GM18867 (cell line): Measurements from ENCODE around the gene AFP.

Experiments used
- ATAC-seq: cut with Tn5 transposase; IDR thresholded peaks from one replicate; pipeline ENCODE4 v1.9.1; 2021; ENCODE audit warnings: mild to moderate bottlenecking, moderate library complexity; ENCODE audit not compliant: unreplicated experiment

The AFP gene

DNA sequence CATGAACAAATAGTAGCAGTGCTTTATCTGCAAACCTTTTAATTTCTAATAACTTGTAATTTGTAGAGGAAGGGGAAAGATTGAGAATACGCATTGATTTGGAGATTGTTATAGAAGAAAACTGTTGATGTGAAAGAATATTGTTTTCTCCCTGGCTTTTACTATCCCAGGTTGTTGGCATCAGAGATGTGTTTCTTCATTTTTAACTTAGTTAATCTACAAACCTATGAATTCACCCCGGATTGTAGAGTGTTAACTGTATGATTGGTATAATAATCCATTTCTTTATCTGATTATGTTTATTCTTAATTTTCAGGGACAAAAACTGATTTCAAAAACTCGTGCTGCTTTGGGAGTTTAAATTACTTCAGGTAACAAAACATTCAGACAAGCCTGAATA, 18.9 kb downstream of the AFP start:
- ATAC-seq: no peak

- ATAC-seq: no peak
Measured at GRCh38 chr4:73456177-73457022, 20.4 kb downstream of the AFP start.

GRCh38 chr4:73458184-73459047, 22.4 kb downstream of the AFP start:
- ATAC-seq: no peak

DNA sequence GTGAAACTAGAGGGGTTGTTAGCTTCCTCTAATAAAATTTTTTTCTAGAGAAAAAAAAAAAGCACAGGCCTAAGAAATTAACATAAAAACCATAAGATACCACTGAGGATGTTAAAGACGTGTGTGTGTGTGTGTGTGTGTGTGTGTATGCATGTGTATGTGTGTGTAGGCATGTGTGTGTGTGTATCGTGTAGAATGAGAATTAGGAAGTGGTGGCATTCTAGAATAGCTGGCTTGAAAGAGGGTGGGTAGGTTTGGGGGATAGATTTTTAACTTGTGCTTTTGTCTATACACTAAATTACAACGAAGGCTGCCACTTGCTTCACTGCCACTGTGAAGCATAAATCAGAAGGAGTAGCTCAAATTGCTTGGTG, 23.0 kb downstream of the AFP start:
- ATAC-seq: no peak

DNA sequence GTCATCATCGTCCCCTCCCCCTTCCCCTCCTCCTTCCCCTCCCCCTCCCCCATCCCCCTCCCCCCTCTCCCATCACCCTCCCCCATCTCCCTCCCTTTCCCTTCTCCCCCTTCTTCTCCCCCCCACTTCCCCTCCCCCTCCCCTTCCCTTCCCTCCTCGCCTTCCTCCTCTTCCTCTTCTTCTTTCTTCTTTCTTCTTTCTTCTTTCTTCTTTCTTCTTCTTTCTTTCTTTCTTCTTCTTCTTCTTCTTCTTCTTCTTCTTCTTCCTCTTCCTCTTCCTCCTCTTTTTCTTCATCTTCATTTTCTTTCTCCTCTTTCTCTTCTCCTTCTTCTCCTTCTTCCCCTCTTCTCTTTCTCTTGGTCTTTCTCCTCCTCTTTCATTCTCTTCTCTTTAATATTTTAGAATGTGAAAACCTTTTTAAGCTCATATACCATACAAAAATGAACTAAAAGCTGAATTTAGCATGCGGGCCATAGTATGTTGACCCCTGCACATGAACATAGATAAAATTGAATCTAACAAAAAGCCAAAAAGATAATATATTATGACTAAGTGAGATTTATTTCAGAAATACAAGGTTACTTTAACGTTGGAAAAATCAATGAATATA, 25.0 kb downstream of the AFP start:
- no peak for ATAC-seq

GRCh38 chr4:73468170-73468569, 32.1 kb downstream of the AFP start:
- ATAC-seq: no peak

GRCh38 chr4:73470728-73471127, 34.7 kb downstream of the AFP start:
- no peak for ATAC-seq

GRCh38 chr4:73477176-73477575, 41.2 kb downstream of the AFP start:
- no peak for ATAC-seq

GRCh38 chr4:73479323-73479722, 43.3 kb downstream of the AFP start:
- ATAC-seq: no peak

DNA sequence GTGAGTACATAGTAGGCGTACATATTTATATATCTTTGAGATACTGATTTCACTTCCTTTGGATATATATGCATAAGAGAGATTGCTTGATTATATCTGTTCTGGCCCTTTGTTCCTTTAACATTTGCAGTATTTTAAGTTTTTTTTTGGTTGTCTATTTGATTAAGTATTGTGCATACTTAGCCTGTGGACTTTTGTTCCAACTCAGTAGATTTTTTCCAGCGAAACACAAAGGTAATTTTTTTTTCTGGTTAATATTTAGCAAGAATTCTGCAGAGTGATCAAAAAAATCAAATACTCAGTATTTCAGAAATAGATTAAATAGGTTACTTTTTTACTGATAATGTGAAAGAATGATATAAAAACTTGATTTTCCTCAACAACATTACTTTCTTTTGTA, 45.3 kb downstream of the AFP start, which contains the start of gene AFM:
TSS of gene AFM (plus strand) at position 388 of the 400 bp plus-strand sequence. CDS start 31 bp downstream, outside the sequence.
- no peak for ATAC-seq

GRCh38 chr4:73485085-73485484, 49.1 kb downstream of the AFP start:
- no peak for ATAC-seq

GRCh38 chr4:73485596-73485995, 49.6 kb downstream of the AFP start:
- no peak for ATAC-seq

- no peak for ATAC-seq
Measured at GRCh38 chr4:73486497-73486896, 50.5 kb downstream of the AFP start.

DNA sequence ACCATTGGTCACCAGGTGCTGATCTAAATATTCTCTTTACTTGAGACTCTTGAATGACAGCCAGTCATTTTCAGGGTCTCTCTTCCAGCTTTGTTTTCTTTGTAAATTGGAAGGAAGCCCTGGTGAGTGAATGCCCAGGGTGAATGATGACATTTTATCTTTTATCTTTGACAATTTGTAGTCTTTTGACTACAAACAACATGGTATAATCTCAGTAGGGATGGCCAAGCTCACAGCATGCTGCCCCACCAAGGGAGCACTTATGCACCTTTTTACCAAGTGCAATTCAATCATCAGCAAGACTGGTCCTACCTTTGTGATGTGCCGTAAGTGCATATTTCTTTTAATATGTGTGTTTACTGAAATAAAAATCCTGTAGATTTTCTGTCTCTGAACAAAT, 51.2 kb downstream of the AFP start:
- ATAC-seq: no peak

DNA sequence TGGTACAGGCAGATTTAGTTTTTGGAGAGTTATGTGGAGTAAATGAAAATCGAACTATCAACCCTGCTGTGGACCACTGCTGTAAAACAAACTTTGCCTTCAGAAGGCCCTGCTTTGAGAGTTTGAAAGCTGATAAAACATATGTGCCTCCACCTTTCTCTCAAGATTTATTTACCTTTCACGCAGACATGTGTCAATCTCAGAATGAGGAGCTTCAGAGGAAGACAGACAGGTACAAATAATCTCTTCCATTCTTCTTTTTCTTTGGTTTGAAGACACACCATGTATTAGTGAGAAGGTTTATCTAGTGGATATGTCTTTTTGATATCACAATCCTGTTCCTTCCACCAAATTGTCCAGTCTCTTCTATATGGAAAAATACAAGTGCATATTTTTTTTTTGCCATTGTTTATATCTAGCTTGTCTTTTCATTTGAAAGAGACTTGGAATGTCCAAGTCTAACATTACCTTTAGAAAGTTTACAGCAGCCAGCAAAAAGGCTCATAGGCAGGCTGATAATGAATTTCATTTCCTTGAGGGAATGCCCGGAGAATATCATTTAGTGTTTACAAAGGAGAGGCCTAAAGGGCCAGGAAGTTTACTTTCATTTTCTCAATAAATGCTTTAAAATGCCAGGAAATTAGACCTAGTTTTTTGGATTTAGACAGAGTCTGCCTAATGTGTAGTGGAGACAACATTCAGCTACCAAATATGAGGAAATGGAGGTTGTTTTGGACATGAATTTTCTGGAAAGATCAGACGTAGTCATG, 64.2 kb downstream of the AFP start:
- no peak for ATAC-seq

GRCh38 chr4:73501664-73502265, 65.7 kb downstream of the AFP start:
- ATAC-seq: no peak

DNA sequence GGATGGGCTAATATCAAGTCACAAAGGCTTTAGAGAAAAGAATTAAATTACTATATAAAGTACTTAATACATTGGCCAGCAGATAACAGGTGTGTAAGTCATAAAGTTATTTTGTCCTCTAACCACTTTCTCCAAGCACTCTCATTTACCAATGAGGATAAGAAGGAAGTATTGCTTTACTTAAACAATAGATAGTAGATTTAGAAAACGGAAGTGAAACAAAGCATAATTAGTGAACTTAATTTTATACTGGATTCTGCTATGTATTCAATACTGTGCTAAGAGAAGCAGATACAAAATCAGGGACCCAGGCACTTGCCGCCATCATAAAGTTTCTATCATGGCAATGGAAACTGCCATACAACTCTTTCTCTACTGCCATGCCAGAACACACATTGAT, 69.5 kb downstream of the AFP start:
- peak; percentile 62 for ATAC-seq
